HG02759 (cell line): ENCODE results near the gene RICTOR.

Source experiments
- ATAC-seq: cut with Tn5 transposase; IDR thresholded peaks from one replicate; pipeline ENCODE4 v1.9.1; 2021; ENCODE audit warnings: mild to moderate bottlenecking, moderate library complexity; ENCODE audit not compliant: unreplicated experiment

The RICTOR gene

DNA sequence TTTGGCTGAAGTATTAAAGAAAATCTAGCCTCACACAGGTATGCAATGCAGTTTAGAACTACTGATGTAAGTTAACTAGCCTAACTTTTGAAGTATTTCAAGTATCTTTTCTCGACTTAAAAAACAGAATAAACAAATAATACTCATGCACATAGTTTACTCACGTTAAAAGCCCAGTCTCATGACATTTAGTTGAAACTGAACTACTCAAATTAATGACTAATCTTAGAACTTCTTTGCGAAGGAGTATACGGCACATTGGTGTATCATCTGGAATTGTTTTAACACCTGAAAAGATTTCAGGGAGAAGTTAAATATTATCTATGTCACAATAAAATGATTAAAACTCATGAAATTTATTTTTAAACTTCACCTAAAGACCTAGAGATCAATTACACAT is 129.9 kb downstream of the RICTOR start:
- ATAC-seq: no peak

GRCh38 chr5:38941912-38942311 is 132.3 kb downstream of the RICTOR start:
- ATAC-seq: no peak

GRCh38 chr5:38940230-38940858 is 133.9 kb downstream of the RICTOR start:
- ATAC-seq: no peak

GRCh38 chr5:38938973-38939372 is 135.2 kb downstream of the RICTOR start:
- no peak for ATAC-seq

DNA sequence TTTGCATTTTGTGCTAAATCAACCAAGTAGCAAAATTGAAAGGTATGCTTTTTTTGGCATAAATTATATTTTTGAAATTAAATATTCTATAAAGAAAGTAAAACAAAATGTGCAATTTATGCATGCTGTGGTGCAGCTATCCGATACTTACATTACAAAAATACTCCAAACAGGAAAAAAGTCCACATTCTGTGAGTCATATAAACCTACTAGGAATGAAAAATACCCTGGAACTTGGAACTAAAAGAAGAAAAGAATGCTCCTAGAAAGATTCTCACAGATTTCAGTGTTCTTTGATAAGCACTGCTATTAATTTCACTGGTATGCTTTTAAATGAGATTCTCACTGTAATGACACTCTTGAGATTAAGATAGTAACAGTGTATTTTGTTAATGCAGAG is 135.8 kb downstream of the RICTOR start:
- ATAC-seq: no peak

GRCh38 chr5:38936269-38936668 is 137.9 kb downstream of the RICTOR start:
- ATAC-seq: no peak

DNA sequence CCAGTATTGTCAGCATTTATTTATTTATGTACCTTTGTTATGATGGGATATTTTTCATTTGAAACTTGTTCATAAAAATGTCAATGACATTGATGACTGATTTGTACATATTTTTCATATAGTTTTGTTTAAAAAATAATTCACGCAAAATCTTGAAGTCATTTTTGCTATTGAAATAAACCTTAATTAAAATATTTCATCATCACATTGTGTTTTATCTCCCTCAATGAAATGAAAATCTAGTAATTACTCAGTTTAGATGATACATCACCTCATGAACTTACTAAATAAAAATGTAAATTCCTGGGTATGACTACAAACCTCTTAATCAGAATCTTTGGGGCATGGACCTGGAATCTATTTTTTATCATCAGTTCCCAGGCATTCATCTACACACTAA is 138.8 kb downstream of the RICTOR start:
- ATAC-seq: no peak

GRCh38 chr5:38932854-38933408 is 141.3 kb downstream of the RICTOR start:
- ATAC-seq: no peak

DNA sequence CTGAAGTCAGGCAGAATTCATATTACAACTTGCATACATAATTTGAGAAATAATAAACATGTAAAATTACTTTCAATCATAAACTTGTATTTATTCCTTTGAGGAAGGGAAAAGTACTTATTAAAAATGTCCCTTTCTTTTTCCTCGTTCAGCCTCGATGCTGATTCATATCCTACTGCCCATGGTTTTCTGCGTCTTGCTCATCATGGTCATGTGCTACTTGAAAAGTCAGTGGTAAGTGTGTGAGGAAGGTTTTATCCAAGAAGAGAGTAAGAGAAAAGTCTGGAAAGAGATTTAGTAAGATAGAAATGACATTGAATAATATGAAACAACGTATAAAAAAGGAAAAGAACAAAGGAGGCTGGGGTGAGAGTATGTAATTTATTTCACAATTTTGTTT is 142.5 kb downstream of the RICTOR start:
- ATAC-seq: no peak

GRCh38 chr5:38929838-38930237 is 144.4 kb downstream of the RICTOR start:
- no peak for ATAC-seq

- ATAC-seq: no peak
These were observed 146.7 kb downstream of the RICTOR start for GRCh38 chr5:38927470-38927869.

- ATAC-seq: no peak
These were observed 148.1 kb downstream of the RICTOR start for GRCh38 chr5:38926121-38926520.

DNA sequence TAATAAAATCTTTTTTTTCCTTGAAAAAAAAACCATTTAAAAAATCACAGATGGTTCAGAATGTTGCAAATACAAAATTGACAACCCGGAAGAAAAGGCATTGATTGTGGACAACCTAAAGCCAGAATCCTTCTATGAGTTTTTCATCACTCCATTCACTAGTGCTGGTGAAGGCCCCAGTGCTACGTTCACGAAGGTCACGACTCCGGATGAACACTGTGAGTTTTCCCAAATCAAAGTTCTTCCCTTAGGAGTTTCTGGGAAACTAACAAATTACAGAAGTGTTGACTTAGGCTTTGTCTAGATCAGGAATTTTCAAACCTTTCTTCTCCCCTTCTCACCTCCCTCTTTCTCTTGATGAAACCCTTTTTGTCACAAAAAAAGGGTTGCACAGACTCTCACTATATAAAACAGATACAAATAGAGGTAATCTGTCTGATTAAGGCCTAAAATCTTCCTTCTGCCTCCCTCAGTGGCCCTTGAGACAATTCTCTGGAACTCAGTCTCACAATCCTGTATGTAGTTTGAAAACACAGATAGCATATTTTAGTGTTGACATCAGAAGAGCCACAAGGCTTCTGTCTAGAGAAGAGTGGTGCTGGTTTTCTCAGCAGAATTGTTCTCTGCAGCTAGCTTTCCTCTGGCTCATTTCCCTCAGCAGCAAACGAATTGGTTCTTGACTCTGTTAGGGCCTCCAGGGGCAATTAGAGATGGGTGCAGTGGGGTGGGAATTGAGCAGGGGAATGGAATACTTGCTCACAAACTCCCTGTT is 148.9 kb downstream of the RICTOR start:
- ATAC-seq: no peak

- no peak for ATAC-seq
These were observed 150.3 kb downstream of the RICTOR start for GRCh38 chr5:38923661-38924451.

DNA sequence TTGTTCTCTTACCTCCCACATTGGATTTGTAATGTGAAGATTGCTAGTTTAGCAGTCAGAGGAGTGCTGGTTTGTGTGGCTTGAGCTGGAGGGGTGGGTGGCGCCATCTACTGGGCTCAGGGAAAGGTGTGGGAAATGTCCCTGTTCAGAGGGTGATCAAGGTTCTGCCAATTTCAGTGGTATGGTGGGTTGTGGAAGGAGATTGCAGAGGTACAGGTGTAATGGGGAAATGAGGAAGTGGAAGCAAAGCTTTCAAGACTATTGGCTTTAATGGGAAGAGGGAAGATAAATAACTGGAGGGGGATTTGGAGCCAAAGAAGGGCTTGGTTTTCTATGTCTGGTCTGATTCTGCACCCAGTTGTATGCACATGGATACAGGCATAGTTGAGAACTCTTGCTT is 152.0 kb downstream of the RICTOR start:
- ATAC-seq: peak; percentile 91

- ATAC-seq: no peak
These were observed 153.0 kb downstream of the RICTOR start for GRCh38 chr5:38921174-38921573.

DNA sequence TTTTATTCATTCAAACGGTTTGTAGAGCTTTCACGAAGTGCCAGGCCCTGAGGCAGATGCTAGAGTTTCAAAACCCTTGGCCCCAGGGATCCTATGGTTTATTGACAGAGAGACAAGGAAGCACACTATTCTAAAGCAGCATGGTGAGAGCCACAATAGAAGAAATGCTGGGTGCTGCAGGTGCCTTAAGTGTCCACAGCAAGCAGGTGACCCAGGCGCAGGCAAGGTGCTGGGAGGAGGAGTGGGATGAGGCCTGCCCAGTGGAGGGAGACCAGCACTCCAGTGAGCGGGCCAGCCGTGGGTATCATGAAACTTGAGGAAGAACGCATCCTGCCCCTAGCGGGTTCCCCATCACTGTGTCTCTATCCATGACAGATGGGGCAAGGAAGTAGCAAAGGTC is 157.4 kb downstream of the RICTOR start:
- ATAC-seq: no peak

DNA sequence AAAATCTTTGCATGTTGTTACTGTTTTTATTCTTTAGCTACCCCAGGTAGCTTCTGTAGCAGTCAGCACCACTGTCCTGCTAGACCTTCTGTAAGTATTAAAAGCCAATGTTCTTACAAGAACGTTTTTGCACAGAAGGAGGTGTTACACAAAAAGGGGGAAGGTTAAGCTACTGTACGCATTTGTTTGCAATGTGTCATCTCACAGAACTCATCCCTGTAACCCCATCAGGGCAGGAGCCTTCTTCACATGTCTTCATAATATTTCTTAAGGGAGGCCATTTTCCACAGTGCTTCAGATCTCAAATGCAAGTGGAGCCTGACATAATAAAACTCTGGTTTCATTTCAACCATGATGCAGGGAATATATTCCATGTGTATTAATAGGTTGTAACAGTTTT is 160.5 kb downstream of the RICTOR start:
- no peak for ATAC-seq

DNA sequence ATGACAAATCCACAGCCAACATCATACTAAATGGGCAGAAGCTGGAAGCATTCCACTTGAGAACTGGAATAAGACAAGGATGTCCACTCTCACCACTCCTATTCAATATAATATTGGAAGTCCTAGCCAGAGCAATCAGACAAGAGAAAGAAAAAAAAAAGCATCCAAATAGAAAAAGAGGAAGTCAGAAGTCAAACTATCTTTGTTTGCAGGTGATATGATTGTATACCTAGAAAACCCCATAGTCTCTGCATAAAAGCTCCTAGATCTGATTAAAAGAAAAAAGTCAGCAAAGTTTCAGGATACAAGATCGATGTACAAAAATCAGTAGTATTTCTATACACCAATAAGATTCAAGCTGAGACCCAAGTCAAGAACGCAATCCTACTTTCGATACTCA is 162.3 kb downstream of the RICTOR start:
- no peak for ATAC-seq

GRCh38 chr5:38906503-38906902 is 167.7 kb downstream of the RICTOR start:
- ATAC-seq: no peak

DNA sequence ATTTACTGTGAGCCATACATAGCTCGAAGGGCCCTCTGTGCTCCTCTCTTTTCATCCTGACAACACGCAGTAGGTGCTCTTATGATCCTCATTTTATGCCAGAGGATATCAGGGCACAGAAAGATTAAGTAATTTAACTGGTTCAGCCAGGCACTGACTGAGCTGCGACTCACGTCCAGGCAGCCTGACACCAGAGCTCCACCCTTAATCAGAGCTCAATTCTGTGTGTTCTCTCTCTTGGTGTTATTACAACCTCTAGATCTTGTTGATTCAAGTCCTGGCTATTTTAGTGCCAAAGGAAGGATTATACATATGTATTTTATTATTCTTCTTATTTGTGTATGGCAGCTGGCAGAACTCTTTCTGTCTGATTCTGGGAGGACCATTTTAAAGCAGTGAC is 168.7 kb downstream of the RICTOR start:
- ATAC-seq: no peak

DNA sequence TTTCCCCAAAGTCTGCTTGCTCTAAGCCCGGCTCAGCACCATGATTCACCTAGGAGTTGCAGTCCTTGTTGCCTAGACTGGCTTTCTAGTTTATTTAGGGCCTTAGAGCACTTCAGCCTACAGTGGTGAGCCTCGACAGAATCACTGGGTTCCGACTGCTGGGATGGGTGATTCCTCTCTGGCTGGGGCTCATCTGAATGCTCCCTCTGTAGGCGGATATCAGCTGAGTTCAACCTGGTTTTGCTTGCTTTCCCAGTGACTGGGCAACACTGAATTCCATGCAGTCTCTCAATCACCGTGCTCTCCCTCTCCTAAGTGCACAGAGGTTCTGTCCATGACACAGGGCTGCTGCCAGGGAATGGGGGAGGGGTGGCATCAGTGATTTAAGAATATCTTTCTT is 174.3 kb downstream of the RICTOR start:
- no peak for ATAC-seq
